Measurements from ENCODE around the gene GRIA3.

Gene GRIA3

GRCh38 chrX:123450222-123450621, 266.1 kb downstream of the GRIA3 start:
- no peak for DNase-seq (ENCODE audit: low read depth, low spot score)
- H3K9me3 ChIP-seq (ENCODE audit: insufficient read depth, low read length): no peaks in the 10 kb centered on the region

GRCh38 chrX:123454712-123455431, 270.8 kb downstream of the GRIA3 start:
- H3K4me3 ChIP-seq (ENCODE audit: insufficient read length, low read depth): no peak overlapping the region
- no peaks in the 10 kb centered on the region for H3K4me1 ChIP-seq (ENCODE audit: insufficient read depth, insufficient read length)
- TF ChIP-seq ZNF274 (IDR thresholded peaks at IDR 0.05; ENCODE audit: low read depth, low read length) (no peak), SUZ12 (IDR thresholded peaks at IDR 0.05; ENCODE audit: extremely low read depth, insufficient read depth, insufficient read length) (no peak), YY1 (IDR thresholded peaks at IDR 0.05; ENCODE audit: insufficient read depth, insufficient read length) (no peak)
- H3K9me3 ChIP-seq (ENCODE audit: insufficient read depth, low read length): no peaks in the 10 kb centered on the region
- no peaks in the 10 kb centered on the region for H3K36me3 ChIP-seq (ENCODE audit: insufficient read depth, insufficient read length, low read length)
- no peak for DNase-seq (ENCODE audit: low read depth, low spot score)
- H3K27me3 ChIP-seq (ENCODE audit: insufficient read depth, insufficient read length): no peaks in the 10 kb centered on the region
- no peak overlapping the region for H3K9ac ChIP-seq (ENCODE audit: insufficient read length, low read depth)

More at GRCh38 chrX:123450222-123450621, 266.1 kb downstream of the GRIA3 start:
- no peaks in the 10 kb centered on the region for H3K4me1 ChIP-seq (ENCODE audit: insufficient read depth, insufficient read length)
- H3K27me3 ChIP-seq (ENCODE audit: insufficient read depth, insufficient read length): no peaks in the 10 kb centered on the region
- no peak overlapping the region for H3K4me3 ChIP-seq (ENCODE audit: insufficient read length, low read depth)
- H3K36me3 ChIP-seq (ENCODE audit: insufficient read depth, insufficient read length, low read length): no peaks in the 10 kb centered on the region
- TF ChIP-seq SUZ12 (IDR thresholded peaks at IDR 0.05; ENCODE audit: extremely low read depth, insufficient read depth, insufficient read length) (no peak), YY1 (IDR thresholded peaks at IDR 0.05; ENCODE audit: insufficient read depth, insufficient read length) (no peak), ZNF274 (IDR thresholded peaks at IDR 0.05; ENCODE audit: low read depth, low read length) (no peak)
- H3K9ac ChIP-seq (ENCODE audit: insufficient read length, low read depth): no peak overlapping the region

GRCh38 chrX:123455693-123456092, 271.6 kb downstream of the GRIA3 start:
- DNase-seq (ENCODE audit: low read depth, low spot score): no peak
- TF ChIP-seq ZNF274 (IDR thresholded peaks at IDR 0.05; ENCODE audit: low read depth, low read length) (no peak), SUZ12 (IDR thresholded peaks at IDR 0.05; ENCODE audit: extremely low read depth, insufficient read depth, insufficient read length) (no peak), YY1 (IDR thresholded peaks at IDR 0.05; ENCODE audit: insufficient read depth, insufficient read length) (no peak)

GRCh38 chrX:123464709-123465108, 280.6 kb downstream of the GRIA3 start:
- no peak for TF ChIP-seq ZNF274 (IDR thresholded peaks at IDR 0.05; ENCODE audit: low read depth, low read length)
- no peak for TF ChIP-seq SUZ12 (IDR thresholded peaks at IDR 0.05; ENCODE audit: extremely low read depth, insufficient read depth, insufficient read length)
- no peak for TF ChIP-seq YY1 (IDR thresholded peaks at IDR 0.05; ENCODE audit: insufficient read depth, insufficient read length)
- Histone ChIP-seq H3K9ac (ENCODE audit: insufficient read length, low read depth) (no peak overlapping the region), H3K4me1 (ENCODE audit: insufficient read depth, insufficient read length) (no peaks in the 10 kb centered on the region), H3K4me3 (ENCODE audit: insufficient read length, low read depth) (no peak overlapping the region), H3K9me3 (ENCODE audit: insufficient read depth, low read length) (no peaks in the 10 kb centered on the region), H3K36me3 (ENCODE audit: insufficient read depth, insufficient read length, low read length) (no peaks in the 10 kb centered on the region), H3K27me3 (ENCODE audit: insufficient read depth, insufficient read length) (no peaks in the 10 kb centered on the region)
- no peak for DNase-seq (ENCODE audit: low read depth, low spot score)

More at GRCh38 chrX:123455693-123456092, 271.6 kb downstream of the GRIA3 start:
- H3K36me3 ChIP-seq (ENCODE audit: insufficient read depth, insufficient read length, low read length): no peaks in the 10 kb centered on the region
- H3K27me3 ChIP-seq (ENCODE audit: insufficient read depth, insufficient read length): no peaks in the 10 kb centered on the region
- H3K4me1 ChIP-seq (ENCODE audit: insufficient read depth, insufficient read length): no peaks in the 10 kb centered on the region
- no peak overlapping the region for H3K9ac ChIP-seq (ENCODE audit: insufficient read length, low read depth)
- H3K4me3 ChIP-seq (ENCODE audit: insufficient read length, low read depth): no peak overlapping the region
- H3K9me3 ChIP-seq (ENCODE audit: insufficient read depth, low read length): no peaks in the 10 kb centered on the region

- Histone ChIP-seq H3K9me3 (ENCODE audit: insufficient read depth, low read length) (no peaks in the 10 kb centered on the region), H3K4me3 (ENCODE audit: insufficient read length, low read depth) (no peak overlapping the region), H3K4me1 (ENCODE audit: insufficient read depth, insufficient read length) (no peaks in the 10 kb centered on the region), H3K27me3 (ENCODE audit: insufficient read depth, insufficient read length) (no peaks in the 10 kb centered on the region), H3K9ac (ENCODE audit: insufficient read length, low read depth) (no peak overlapping the region), H3K36me3 (ENCODE audit: insufficient read depth, insufficient read length, low read length) (no peaks in the 10 kb centered on the region)
- no peak for DNase-seq (ENCODE audit: low read depth, low spot score)
- TF ChIP-seq YY1 (IDR thresholded peaks at IDR 0.05; ENCODE audit: insufficient read depth, insufficient read length) (no peak), ZNF274 (IDR thresholded peaks at IDR 0.05; ENCODE audit: low read depth, low read length) (no peak), SUZ12 (IDR thresholded peaks at IDR 0.05; ENCODE audit: extremely low read depth, insufficient read depth, insufficient read length) (no peak)
Measured at GRCh38 chrX:123468481-123468880, 284.4 kb downstream of the GRIA3 start.

GRCh38 chrX:123475068-123475724, 291.1 kb downstream of the GRIA3 start:
- Histone ChIP-seq H3K27me3 (ENCODE audit: insufficient read depth, insufficient read length) (no peaks in the 10 kb centered on the region), H3K9me3 (ENCODE audit: insufficient read depth, low read length) (no peaks in the 10 kb centered on the region), H3K4me1 (ENCODE audit: insufficient read depth, insufficient read length) (no peaks in the 10 kb centered on the region), H3K36me3 (ENCODE audit: insufficient read depth, insufficient read length, low read length) (no peaks in the 10 kb centered on the region), H3K4me3 (ENCODE audit: insufficient read length, low read depth) (no peak overlapping the region), H3K9ac (ENCODE audit: insufficient read length, low read depth) (no peak overlapping the region)
- DNase-seq (ENCODE audit: low read depth, low spot score): no peak
- no peak for TF ChIP-seq ZNF274 (IDR thresholded peaks at IDR 0.05; ENCODE audit: low read depth, low read length)
- no peak for TF ChIP-seq YY1 (IDR thresholded peaks at IDR 0.05; ENCODE audit: insufficient read depth, insufficient read length)
- TF ChIP-seq SUZ12 (IDR thresholded peaks at IDR 0.05; ENCODE audit: extremely low read depth, insufficient read depth, insufficient read length): no peak

- TF ChIP-seq ZNF274 (IDR thresholded peaks at IDR 0.05; ENCODE audit: low read depth, low read length) (no peak), SUZ12 (IDR thresholded peaks at IDR 0.05; ENCODE audit: extremely low read depth, insufficient read depth, insufficient read length) (no peak), YY1 (IDR thresholded peaks at IDR 0.05; ENCODE audit: insufficient read depth, insufficient read length) (no peak)
- no peaks in the 10 kb centered on the region for H3K36me3 ChIP-seq (ENCODE audit: insufficient read depth, insufficient read length, low read length)
- DNase-seq (ENCODE audit: low read depth, low spot score): no peak
- no peak overlapping the region for H3K9ac ChIP-seq (ENCODE audit: insufficient read length, low read depth)
- H3K27me3 ChIP-seq (ENCODE audit: insufficient read depth, insufficient read length): no peaks in the 10 kb centered on the region
- no peaks in the 10 kb centered on the region for H3K9me3 ChIP-seq (ENCODE audit: insufficient read depth, low read length)
- H3K4me3 ChIP-seq (ENCODE audit: insufficient read length, low read depth): no peak overlapping the region
- H3K4me1 ChIP-seq (ENCODE audit: insufficient read depth, insufficient read length): no peaks in the 10 kb centered on the region
Measured at GRCh38 chrX:123476611-123477219, 292.6 kb downstream of the GRIA3 start.

Measured in NT2/D1 (cell line).